HG02571 (cell line): Measurements from ENCODE around the gene HSD11B2.
"Not testable (repeated sequence)": the region's sequence is repeated elsewhere in the genome, so short reads cannot be mapped to it uniquely, and the experiment has no call there.

Experiments used
- ATAC-seq: cut with Tn5 transposase; IDR thresholded peaks from one replicate; pipeline ENCODE4 v1.9.1; 2021; ENCODE audit warnings: mild to moderate bottlenecking, moderate library complexity; ENCODE audit not compliant: unreplicated experiment

Gene HSD11B2

GRCh38 chr16:67413978-67414911, 16.7 kb upstream of the HSD11B2 start:
- no peak for ATAC-seq

- ATAC-seq: not testable (repeated sequence)
These were observed 15.5 kb upstream of the HSD11B2 start for GRCh38 chr16:67415421-67415820.

GRCh38 chr16:67415872-67416793, 14.8 kb upstream of the HSD11B2 start, which contains the start of gene ZDHHC1:
ZDHHC1 (minus strand) TSS chr16:67416477; CDS start chr16:67407775, 8,702 bp downstream.
- peak; percentile 56 for ATAC-seq

GRCh38 chr16:67417333-67418061, 13.4 kb upstream of the HSD11B2 start:
- ATAC-seq: no peak

- no peak for ATAC-seq
These were observed 11.4 kb upstream of the HSD11B2 start for GRCh38 chr16:67419502-67419901.

GRCh38 chr16:67419931-67420330, 11.0 kb upstream of the HSD11B2 start:
- ATAC-seq: no peak

- no peak for ATAC-seq
These were observed 9.9 kb upstream of the HSD11B2 start for GRCh38 chr16:67421030-67421429.

- no peak for ATAC-seq
These were observed 7.9 kb upstream of the HSD11B2 start for GRCh38 chr16:67423015-67423414.

GRCh38 chr16:67423611-67424260, 7.2 kb upstream of the HSD11B2 start:
- ATAC-seq: no peak

- no peak for ATAC-seq
These were observed 6.7 kb upstream of the HSD11B2 start for GRCh38 chr16:67424261-67424615.

- no peak for ATAC-seq
These were observed 5.9 kb upstream of the HSD11B2 start for GRCh38 chr16:67425061-67425460.

- no peak for ATAC-seq
These were observed 5.3 kb upstream of the HSD11B2 start for GRCh38 chr16:67425580-67425979.

- no peak for ATAC-seq
These were observed 4.9 kb upstream of the HSD11B2 start for GRCh38 chr16:67426022-67426421.

GRCh38 chr16:67426950-67427349, 4.0 kb upstream of the HSD11B2 start:
- no peak for ATAC-seq

- ATAC-seq: no peak
These were observed 2.7 kb upstream of the HSD11B2 start for GRCh38 chr16:67428146-67428731.

- no peak for ATAC-seq
These were observed 1.7 kb upstream of the HSD11B2 start for GRCh38 chr16:67429053-67429798.

GRCh38 chr16:67429799-67430503, 970 bp upstream of the HSD11B2 start:
- ATAC-seq: no peak

- ATAC-seq: no peak
These were observed 381 bp upstream of the HSD11B2 start for GRCh38 chr16:67430504-67430976.
